ENCODE data around the gene SPPL3.

GRCh38 chr12:120784804-120785203 is 119.4 kb downstream of the SPPL3 start:
- TF ChIP-seq CTCF (IDR thresholded peaks at IDR 0.05) (no peak), POLR2A (IDR thresholded peaks at IDR 0.05) (no peak)

Data from esophagus squamous epithelium (tissue), 4 donors.